ENCODE data around the gene OR10T2.
"Not testable (repeated sequence)": the region's sequence is repeated elsewhere in the genome, so short reads cannot be mapped to it uniquely, and the experiment has no call there.

The OR10T2 gene

GRCh38 chr1:158362482-158362881 lies 36.8 kb downstream of the OR10T2 start:
- no peak for DNase-seq (ENCODE audit: extremely low spot score)
- ChIA-PET POLR2A (no interaction called here), CTCF (no interaction called here)
- TF ChIP-seq, protein P1, sequence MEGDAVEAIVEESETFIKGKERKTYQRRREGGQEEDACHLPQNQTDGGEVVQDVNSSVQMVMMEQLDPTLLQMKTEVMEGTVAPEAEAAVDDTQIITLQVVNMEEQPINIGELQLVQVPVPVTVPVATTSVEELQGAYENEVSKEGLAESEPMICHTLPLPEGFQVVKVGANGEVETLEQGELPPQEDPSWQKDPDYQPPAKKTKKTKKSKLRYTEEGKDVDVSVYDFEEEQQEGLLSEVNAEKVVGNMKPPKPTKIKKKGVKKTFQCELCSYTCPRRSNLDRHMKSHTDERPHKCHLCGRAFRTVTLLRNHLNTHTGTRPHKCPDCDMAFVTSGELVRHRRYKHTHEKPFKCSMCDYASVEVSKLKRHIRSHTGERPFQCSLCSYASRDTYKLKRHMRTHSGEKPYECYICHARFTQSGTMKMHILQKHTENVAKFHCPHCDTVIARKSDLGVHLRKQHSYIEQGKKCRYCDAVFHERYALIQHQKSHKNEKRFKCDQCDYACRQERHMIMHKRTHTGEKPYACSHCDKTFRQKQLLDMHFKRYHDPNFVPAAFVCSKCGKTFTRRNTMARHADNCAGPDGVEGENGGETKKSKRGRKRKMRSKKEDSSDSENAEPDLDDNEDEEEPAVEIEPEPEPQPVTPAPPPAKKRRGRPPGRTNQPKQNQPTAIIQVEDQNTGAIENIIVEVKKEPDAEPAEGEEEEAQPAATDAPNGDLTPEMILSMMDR (IDR thresholded peaks at IDR 0.05; ENCODE audit: control extremely low read depth, extremely low read depth, low read depth, missing control alignments): no peak

DNA sequence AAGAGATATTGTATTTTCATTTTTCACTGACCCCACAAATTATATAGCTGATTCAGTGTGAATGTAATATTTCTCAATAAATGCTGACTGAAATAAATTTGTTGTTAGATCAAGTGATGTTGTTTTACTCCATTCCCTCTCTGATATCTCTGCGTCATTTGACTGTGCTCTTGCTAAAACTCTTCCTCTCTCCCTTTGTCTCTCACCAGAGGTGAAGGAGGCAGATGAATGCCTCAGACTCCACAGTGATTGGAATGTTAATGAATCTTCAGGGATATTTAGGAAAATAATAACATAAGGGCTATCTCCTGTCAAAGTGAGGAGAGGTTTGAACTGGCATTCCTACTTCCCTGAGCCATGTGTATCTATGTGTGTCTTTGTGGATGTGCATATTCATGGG lies 41.8 kb downstream of the OR10T2 start:
- ChIA-PET CTCF (no interaction called here), POLR2A (no interaction called here)
- TF ChIP-seq, protein P1 (IDR thresholded peaks at IDR 0.05; ENCODE audit: control extremely low read depth, extremely low read depth, low read depth, missing control alignments): no peak
- no peak for DNase-seq (ENCODE audit: extremely low spot score)

GRCh38 chr1:158356616-158357015 lies 42.6 kb downstream of the OR10T2 start:
- TF ChIP-seq, protein P1 (IDR thresholded peaks at IDR 0.05; ENCODE audit: control extremely low read depth, extremely low read depth, low read depth, missing control alignments): no peak
- POLR2A ChIA-PET: no interaction called here
- CTCF ChIA-PET: no interaction called here
- DNase-seq (ENCODE audit: extremely low spot score): no peak

- POLR2A ChIA-PET: no interaction called here
- CTCF ChIA-PET: no interaction called here
- DNase-seq (ENCODE audit: extremely low spot score): no peak
- TF ChIP-seq, protein P1 (IDR thresholded peaks at IDR 0.05; ENCODE audit: control extremely low read depth, extremely low read depth, low read depth, missing control alignments): no peak
Measured at GRCh38 chr1:158355773-158356285, 43.4 kb downstream of the OR10T2 start.

- TF ChIP-seq, protein P1 (IDR thresholded peaks at IDR 0.05; ENCODE audit: control extremely low read depth, extremely low read depth, low read depth, missing control alignments): no peak
- ChIA-PET CTCF (interaction anchor here (0.9 to 1.4 kb wide), 3 partner anchors 10 to 150 kb away, joined by 4 to 5 read pairs (median 4); no protein-coding TSS in a partner anchor), POLR2A (no interaction called here)
- DNase-seq (ENCODE audit: extremely low spot score): no peak
Measured at GRCh38 chr1:158354255-158354654, 45.0 kb downstream of the OR10T2 start.

- CTCF ChIA-PET: no interaction called here
- DNase-seq (ENCODE audit: extremely low spot score): peak; percentile 49
- TF ChIP-seq, protein P1 (IDR thresholded peaks at IDR 0.05; ENCODE audit: control extremely low read depth, extremely low read depth, low read depth, missing control alignments): no peak
- POLR2A ChIA-PET: no interaction called here
Measured at GRCh38 chr1:158353303-158354075, 45.8 kb downstream of the OR10T2 start, which contains the start of gene CD1E. TSS of gene CD1E (plus strand) at chr1:158353894. CDS start at chr1:158353989, 95 bp downstream.

DNA sequence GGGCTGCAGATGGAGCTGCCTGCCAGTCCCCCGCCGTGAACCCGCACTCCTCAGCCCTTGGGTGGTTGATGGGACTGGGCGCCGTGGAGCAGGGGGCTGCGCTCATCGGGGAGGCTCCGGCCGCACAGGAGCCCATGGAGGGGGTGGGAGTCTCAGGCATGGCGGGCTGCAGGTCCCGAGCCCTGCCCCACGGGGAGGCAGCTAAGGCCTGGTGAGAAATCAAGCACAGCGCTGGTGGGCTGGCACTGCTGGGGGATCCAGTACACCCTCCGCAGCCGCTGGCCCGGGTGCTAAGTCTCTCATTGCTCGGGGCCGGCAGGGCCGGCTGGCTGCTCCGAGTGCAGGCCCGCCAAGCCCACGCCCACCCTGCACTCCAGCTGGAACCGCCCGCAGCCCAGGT lies 50.3 kb downstream of the OR10T2 start:
- CTCF ChIA-PET; DNase-seq (ENCODE audit: extremely low spot score); POLR2A ChIA-PET: not testable (repeated sequence)

All from GM10248 (cell line).